AG10803 (cell line): ENCODE results near the gene MSN.

ENCODE experiments used
- DNase-seq: peaks from one replicate; pipeline ENCODE4 v3.0.0; 2010; ENCODE audit warnings: low read depth
- H3K4me3 ChIP-seq: 2 replicates; pipeline ENCODE4 v1.5.1; 2011; ENCODE audit warnings: mild to moderate bottlenecking, low read length, control low read depth
- TF ChIP-seq, protein P1 (sequence below): conservative IDR thresholded peaks from 2 replicates; pipeline ENCODE4 v1.5.1; 2011; ENCODE audit warnings: mild to moderate bottlenecking, low read length, control low read depth, inconsistent platforms

The MSN gene

GRCh38 chrX:65718538-65718937, 51.1 kb downstream of the MSN start:
- TF ChIP-seq, protein P1, sequence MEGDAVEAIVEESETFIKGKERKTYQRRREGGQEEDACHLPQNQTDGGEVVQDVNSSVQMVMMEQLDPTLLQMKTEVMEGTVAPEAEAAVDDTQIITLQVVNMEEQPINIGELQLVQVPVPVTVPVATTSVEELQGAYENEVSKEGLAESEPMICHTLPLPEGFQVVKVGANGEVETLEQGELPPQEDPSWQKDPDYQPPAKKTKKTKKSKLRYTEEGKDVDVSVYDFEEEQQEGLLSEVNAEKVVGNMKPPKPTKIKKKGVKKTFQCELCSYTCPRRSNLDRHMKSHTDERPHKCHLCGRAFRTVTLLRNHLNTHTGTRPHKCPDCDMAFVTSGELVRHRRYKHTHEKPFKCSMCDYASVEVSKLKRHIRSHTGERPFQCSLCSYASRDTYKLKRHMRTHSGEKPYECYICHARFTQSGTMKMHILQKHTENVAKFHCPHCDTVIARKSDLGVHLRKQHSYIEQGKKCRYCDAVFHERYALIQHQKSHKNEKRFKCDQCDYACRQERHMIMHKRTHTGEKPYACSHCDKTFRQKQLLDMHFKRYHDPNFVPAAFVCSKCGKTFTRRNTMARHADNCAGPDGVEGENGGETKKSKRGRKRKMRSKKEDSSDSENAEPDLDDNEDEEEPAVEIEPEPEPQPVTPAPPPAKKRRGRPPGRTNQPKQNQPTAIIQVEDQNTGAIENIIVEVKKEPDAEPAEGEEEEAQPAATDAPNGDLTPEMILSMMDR, result no peak
- DNase-seq, result no peak
- no peak overlapping the region for H3K4me3 ChIP-seq

GRCh38 chrX:65720381-65720964, 53.0 kb downstream of the MSN start:
- DNase-seq, result no peak
- TF ChIP-seq, protein P1, result no peak
- no peak overlapping the region for H3K4me3 ChIP-seq

DNA sequence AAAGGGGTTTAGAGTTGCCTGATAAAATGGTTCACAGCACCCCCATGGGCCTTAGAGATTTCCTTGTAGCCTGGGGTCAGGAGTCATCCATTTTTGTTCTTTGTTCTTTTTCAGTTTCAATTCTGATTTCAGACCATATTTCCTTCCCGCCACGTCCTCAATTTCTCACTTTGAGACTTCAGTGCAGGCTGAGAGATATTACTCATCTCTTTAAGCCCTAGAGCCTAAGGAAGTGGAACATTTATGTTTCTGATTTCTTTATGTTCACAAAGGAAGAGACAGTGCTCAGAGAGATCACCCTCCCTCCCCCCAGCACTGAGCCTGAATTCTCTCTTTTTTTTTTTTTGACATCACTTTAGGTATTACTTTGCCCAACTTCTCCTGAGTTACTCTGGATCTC, 56.3 kb downstream of the MSN start:
- H3K4me3 ChIP-seq, result no peak overlapping the region
- TF ChIP-seq, protein P1, result no peak
- DNase-seq, result no peak

DNA sequence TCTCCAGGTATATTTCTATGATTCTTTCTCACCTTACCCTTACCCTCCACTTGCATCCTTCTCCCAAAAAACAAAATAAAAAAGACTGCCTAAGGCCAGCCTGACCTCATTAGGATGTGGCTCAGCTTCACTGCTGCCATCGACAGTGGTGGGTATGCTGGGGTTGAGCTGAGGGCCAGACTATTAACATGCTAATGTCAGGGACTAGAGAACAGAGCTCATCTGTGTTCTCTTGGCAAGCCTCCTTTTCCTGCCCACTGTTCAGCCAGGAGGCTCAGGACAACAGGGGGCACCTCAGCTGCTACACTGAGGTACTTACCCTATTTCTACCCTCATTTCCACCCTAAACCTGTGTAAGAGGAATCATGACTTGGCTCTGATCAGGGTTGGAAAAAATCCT, 59.3 kb downstream of the MSN start:
- DNase-seq, result no peak
- TF ChIP-seq, protein P1, result no peak
- H3K4me3 ChIP-seq, result no peak overlapping the region

DNA sequence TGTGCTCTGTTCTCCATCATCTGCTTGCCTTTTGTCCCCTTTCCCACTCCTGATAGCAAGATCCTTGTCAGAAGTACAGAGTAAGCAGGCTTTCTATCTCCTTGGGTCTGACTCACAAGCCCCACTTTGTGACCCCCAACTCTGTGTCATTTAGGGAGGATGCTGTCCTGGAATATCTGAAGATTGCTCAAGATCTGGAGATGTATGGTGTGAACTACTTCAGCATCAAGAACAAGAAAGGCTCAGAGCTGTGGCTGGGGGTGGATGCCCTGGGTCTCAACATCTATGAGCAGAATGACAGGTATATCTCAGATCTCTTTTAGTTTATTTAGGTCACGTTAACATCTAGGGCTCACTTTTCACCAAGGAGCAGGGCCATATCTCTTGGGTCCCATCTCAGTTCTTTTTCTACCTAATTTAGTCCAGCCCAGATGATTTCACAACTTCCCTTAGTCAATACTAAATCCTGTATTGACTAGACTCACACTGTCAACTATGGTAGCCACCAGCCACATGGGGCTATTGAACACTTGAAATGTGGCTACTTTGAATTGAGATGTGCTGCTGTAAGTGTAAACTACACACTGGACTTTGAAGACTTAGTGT, 64.3 kb downstream of the MSN start:
- TF ChIP-seq, protein P1, result no peak
- no peak overlapping the region for H3K4me3 ChIP-seq
- DNase-seq, result no peak

- TF ChIP-seq, protein P1, result no peak
These were observed 73.5 kb downstream of the MSN start for GRCh38 chrX:65740909-65741308.

GRCh38 chrX:65741823-65742222, 74.4 kb downstream of the MSN start:
- TF ChIP-seq, protein P1, result no peak
- no peak overlapping the region for H3K4me3 ChIP-seq
- DNase-seq, result no peak

More at GRCh38 chrX:65740909-65741308, 73.5 kb downstream of the MSN start:
- no peak overlapping the region for H3K4me3 ChIP-seq
- DNase-seq, result no peak
